Nephron (organoid): Measurements from ENCODE around the gene APOBEC3H.
A peak's percentile ranks its signal among the peaks of the same experiment; 100 is the strongest.

Source experiments
- H3K27ac Mint-ChIP-seq, 3 experiments: 2 replicates each; pipeline ENCODE4 v1.8.0; 2020; ENCODE audit warnings: mixed read lengths in 3 of 3, mild to moderate bottlenecking in 2 of 3, moderate library complexity in 1 of 3
- H3K27me3 Mint-ChIP-seq: 2 replicates; pipeline ENCODE4 v1.8.0; 2021; ENCODE audit warnings: low read depth, mild to moderate bottlenecking, moderate library complexity, mixed read lengths
- H3K36me3 Mint-ChIP-seq: 2 replicates; pipeline ENCODE4 v1.8.0; 2020; ENCODE audit warnings: low read depth, mixed read lengths
- H3K4me1 Mint-ChIP-seq: 2 replicates; pipeline ENCODE4 v1.8.0; 2020; ENCODE audit warnings: mixed read lengths
- H3K4me3 Mint-ChIP-seq, 3 experiments: 2 replicates each; pipeline ENCODE4 v1.8.0; 2020; ENCODE audit warnings: mild to moderate bottlenecking in 3 of 3, mixed read lengths in 3 of 3, moderate library complexity in 2 of 3
- H3K9me3 Mint-ChIP-seq: 2 replicates; pipeline ENCODE4 v1.8.0; 2020; ENCODE audit warnings: mixed read lengths
- CTCF ChIP-seq, 3 experiments: fragments of 200-600 bp; sonication (generic); IDR thresholded peaks; one replicate each; pipeline ENCODE4 v1.5.0; 2021; ENCODE audit warnings: antibody characterized with exemption in 3 of 3; ENCODE audit not compliant: unreplicated experiment in 3 of 3

Gene APOBEC3H

GRCh38 chr22:39146256-39147101 is 49.4 kb downstream of the APOBEC3H start:
- no peak for TF ChIP-seq CTCF (IDR thresholded peaks at IDR 0.05; ENCODE audit: unreplicated experiment in 3 of 3)
- H3K36me3 Mint-ChIP-seq = no peaks in the 10 kb centered on the region
- H3K27ac Mint-ChIP-seq = peak overlapping the region in 2 of 3 experiments; percentile 68 to 70

GRCh38 chr22:39147335-39148025 is 50.4 kb downstream of the APOBEC3H start:
- TF ChIP-seq CTCF (IDR thresholded peaks at IDR 0.05; ENCODE audit: unreplicated experiment in 3 of 3) = no peak
- Mint-ChIP-seq H3K27ac (no peak overlapping the region), H3K4me1 (peaks cover 6% of the 10 kb centered on the region), H3K27me3 (peaks cover 11% of the 10 kb centered on the region), H3K36me3 (no peaks in the 10 kb centered on the region), H3K9me3 (no peaks in the 10 kb centered on the region), H3K4me3 (peak overlapping the region in 2 of 3 experiments; percentile 45 to 48)

More at GRCh38 chr22:39146256-39147101, 49.4 kb downstream of the APOBEC3H start:
- H3K4me3 Mint-ChIP-seq = peak overlapping the region; percentile 80 to 88 (median 83)
- H3K27me3 Mint-ChIP-seq = peaks cover 11% of the 10 kb centered on the region
- peaks cover 6% of the 10 kb centered on the region for H3K4me1 Mint-ChIP-seq
- H3K9me3 Mint-ChIP-seq = no peaks in the 10 kb centered on the region

- peaks cover 16% of the 10 kb centered on the region for H3K27me3 Mint-ChIP-seq
- no peak for TF ChIP-seq CTCF (IDR thresholded peaks at IDR 0.05; ENCODE audit: unreplicated experiment in 3 of 3)
- no peaks in the 10 kb centered on the region for H3K9me3 Mint-ChIP-seq
These were observed 51.1 kb downstream of the APOBEC3H start for GRCh38 chr22:39148026-39148726.

GRCh38 chr22:39148727-39149535 is 51.9 kb downstream of the APOBEC3H start:
- Mint-ChIP-seq H3K36me3 (no peaks in the 10 kb centered on the region), H3K4me3 (no peak overlapping the region), H3K4me1 (peaks cover 10% of the 10 kb centered on the region), H3K27ac (peak overlapping the region in 1 of 3 experiments; percentile 43), H3K9me3 (no peaks in the 10 kb centered on the region), H3K27me3 (peaks cover 24% of the 10 kb centered on the region)
- TF ChIP-seq CTCF (IDR thresholded peaks at IDR 0.05; ENCODE audit: unreplicated experiment in 3 of 3) = no peak

More at GRCh38 chr22:39148026-39148726, 51.1 kb downstream of the APOBEC3H start:
- H3K4me1 Mint-ChIP-seq = peaks cover 6% of the 10 kb centered on the region
- no peaks in the 10 kb centered on the region for H3K36me3 Mint-ChIP-seq
- no peak overlapping the region for H3K27ac Mint-ChIP-seq
- H3K4me3 Mint-ChIP-seq = peak overlapping the region in 1 of 3 experiments; percentile 48
